Activated gamma-delta T cell (primary cell): ENCODE data around the gene COX11.

Source experiments
- DNase-seq: peaks from one replicate; lab custom pipeline; 2025; lab: John Stamatoyannopoulos, UW

Gene COX11

DNA sequence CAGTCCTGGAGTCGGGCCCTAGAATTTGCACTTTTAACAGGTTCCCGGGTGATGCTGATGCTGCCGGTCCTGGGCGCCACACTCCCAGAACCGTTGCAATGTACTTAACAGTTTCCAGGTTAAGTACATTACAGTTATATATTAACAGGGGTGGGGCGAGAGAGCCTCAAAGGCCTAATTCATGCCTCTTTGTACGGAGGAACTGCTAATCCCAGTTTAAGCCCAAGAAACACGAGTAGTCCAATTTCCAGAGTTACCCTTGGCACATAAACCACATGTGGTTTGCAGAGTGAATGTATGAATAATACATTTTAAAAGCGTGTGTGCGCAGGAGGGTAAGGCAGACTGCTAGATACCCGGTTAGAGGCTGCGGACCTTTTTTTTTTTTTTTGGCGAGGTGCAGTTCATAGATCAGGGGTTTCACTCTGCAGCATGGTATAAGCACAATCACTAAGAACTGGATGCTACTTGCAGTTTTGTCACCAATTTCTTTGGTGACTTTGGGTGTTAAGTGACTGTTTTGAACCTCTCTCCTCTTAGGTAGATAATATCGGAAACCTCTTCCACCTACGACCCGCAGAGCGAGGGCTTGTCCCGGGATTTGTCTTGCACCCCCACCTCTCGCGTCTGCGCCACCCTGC is 713 bp downstream of the COX11 start:
- no peak for DNase-seq

DNA sequence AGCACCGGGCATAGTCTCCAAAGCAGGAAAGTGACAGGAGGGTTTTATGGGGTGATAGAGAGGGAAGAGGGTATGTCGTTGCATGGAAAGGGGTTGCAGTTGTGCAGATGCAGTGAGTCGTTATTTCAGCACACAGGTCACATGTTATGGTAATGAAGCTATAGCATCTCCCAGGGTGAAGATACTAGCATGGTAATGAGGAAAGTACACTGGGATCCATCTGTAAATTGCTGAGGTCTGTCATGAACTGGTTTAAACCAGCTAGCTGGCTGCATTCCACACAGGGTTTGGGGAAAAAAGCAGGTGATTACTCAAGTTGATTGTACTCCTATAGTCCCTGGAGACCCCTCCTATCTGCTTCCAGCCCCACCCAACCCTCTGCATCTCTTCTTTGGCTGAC is 11.7 kb downstream of the COX11 start:
- no peak for DNase-seq

DNA sequence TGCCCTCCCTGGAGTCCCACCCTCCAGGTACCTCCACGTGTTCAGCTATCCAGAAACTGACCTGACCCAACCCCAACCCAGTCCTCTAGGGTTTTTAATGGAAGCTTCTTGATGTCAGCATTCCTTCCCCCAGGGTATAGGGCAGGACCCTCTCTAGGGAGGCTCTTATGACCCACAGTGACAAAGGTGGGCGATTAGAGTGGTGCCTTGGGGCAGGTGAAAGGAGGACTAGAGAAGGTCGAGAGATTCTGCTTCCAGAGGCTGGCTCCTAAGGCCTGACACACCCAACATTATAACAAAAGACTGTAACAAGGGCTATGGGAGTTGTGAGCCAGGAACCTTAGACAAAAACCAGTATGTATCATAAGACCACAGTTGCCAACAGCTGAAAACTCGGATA is 17.2 kb downstream of the COX11 start:
- no peak for DNase-seq

DNA sequence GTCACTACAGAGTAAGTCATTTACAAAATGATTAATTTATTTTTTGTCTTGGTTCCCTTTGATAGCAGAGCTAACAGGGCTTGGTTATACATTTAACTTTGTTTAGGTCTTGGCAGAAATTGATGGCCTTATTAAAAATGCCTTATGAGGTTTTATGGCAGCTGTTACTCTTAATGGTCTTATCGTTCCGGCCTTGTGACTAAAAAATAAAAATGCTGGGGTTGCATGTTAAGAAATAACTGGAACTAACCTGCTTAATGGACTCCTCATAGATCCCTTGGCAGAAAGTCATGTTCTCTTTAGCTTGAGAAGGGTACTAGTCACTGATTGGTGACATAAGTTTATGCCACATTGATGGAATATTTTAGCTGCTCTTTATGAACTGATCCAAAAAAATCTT is 18.3 kb downstream of the COX11 start:
- no peak for DNase-seq

DNA sequence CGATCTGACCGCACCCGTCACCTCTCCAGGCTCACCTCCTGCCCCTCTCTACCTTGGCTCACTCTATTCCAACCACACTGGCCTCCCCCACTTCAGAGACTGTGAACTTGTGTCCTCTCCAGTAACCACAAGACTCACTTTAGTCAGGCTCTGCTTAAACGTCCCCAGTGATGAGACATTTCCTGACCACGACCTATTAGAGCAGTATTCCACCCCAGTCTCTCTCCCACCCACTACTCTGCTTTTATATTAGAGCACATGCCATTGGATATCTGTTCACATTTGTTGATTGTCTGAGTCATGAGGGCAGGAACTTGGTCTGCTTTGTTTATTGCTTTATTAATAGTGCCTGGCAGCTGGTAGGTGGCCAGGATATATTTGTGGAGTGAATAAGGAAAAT is 20.1 kb downstream of the COX11 start:
- no peak for DNase-seq

DNA sequence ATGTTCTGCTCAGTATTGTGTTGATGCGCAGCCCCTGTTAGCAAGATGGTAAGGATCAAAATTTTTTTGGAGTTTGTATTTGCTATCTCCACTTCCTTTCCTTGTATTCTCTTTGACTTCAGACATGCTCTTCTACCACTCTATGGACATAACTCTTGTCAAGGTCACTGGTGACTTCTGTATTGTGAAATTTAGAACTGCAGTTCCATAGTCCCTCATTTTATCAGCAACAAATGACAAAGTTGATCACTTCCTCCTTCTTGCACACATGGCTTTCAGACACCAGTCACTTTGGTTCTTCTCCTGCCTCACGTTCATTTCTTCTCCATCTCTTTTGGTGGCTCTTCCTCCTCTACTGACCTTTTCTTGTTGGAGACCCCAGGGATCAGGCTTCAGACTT is 21.1 kb downstream of the COX11 start:
- DNase-seq: no peak

DNA sequence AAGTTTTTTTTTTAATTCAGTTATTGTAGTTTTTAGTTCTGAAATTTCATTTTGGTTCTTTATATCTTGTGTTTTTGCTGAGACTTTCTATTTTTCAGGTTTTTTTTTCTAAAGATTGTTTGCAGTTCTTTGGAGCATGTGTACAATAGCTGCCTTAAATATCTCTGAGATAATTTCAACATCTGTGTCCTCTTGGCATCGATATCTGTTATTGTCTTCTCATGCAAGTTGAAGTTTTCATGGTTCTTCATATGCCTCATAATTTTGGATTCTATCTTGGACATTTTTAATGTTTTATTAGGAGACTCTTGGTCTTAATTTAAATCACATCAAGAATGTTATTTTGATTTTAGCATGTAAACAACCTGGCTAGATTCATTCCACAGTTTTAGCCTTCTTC is 22.8 kb downstream of the COX11 start:
- no peak for DNase-seq

DNA sequence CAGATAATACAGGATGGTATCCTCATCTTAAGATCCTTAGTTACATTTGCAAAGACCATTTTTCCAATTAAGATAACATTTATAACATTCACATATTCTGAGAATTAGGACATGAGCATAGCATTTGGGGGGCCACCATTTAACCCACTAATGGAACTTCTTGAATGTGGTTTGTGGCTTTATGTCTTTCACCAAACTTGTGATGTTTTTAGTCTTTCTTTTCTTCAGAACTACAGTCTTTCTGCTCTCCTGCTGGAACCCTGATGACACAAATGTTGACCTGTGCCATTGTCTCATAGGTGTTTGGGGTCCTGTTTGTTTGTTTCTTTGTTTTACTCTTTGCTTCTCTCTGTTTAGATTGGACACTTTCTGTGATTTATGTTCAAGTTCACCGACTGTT is 23.2 kb downstream of the COX11 start:
- DNase-seq: no peak

DNA sequence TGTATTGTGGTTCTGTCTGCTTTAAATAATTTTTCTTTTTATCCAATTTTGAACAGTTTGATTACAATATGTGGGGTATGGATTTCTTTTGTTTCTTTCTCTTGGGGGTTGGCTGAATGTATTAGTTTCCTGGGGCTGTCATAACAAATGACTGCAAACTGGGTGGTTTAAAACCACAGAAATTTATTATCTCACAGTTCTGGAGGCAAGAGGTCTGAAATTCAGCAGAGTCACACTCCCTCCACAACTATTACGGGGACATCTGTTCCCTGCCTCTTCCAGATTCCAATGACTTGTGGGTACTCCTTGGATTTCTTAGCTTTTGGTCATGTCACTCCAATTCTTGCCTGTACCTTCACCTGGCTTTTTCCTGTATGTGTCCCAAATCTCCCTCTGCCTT is 23.7 kb downstream of the COX11 start:
- DNase-seq: no peak

DNA sequence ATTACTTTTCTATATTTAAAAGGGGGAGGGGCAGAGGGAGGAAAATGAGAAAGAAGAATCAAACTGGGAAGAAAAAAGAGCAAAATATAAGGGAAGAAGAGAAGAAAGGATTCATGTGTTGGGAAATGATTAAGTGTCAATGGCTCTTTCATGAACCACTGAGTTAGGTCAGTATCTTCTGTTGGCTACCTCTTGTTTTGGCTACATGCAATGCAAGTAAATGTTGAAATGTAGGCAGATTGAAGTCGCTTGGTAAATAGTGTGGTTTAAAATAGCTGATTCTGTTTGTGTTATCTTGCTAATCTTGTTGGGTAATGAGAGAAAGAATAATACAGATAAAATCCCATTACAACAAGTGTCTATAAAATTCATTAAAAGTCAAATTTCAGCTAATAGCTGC is 27.2 kb downstream of the COX11 start:
- DNase-seq: no peak

DNA sequence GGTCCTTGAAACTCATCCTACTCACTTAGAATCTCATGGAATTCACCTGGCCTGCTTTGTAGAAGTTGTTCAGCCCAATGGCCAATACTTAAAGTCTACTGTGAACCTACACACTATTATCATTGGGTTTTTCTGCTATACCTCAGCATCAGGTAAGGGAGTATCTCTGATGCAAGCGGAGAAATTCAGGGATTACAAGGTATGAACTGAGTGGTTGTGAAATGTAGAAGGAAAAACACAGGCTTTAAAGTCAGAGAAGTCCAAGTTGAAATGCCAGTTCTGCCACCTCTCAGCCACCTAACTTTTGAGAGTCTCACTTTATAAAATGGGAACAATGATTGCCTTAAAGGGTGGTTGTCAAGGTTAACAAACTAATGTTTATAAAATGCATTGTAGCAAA is 31.0 kb downstream of the COX11 start:
- no peak for DNase-seq

DNA sequence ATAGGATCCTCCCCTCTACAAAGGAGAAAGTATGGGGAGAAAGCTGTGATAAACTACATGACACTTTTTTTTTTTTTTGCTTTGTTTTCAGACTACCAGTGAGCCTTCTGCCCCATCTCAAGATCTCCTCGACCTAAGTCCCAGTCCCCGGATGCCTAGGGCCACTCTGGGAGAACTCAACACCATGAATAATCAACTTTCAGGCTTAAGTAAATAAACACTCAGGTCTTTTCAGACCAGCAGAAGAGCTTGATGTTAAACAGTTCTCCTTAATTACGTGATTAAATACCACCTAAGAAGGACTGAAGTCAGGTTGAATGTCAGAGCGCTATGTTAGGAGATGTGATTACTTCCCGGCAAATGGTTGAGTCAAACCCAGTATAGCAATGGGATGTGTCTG is 31.4 kb downstream of the COX11 start:
- DNase-seq: no peak

DNA sequence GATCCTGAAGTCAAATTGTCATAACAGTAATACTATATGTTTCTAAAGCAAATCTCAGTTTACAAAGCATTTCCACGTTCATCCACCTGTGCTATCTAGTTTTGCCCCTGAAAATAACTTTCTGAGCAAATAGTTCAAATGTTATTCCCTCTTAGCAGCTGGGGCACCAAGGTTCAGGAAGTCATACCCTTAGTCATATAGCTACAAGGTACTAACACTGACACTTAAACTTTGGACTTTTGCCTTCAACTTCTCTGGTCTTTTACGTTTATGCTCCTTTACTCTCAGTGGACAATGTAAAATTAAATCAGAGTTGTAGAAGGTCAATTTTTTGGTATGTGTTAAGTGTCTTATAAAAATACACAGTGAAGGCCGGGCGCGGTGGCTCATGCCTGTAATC is 33.0 kb downstream of the COX11 start:
- no peak for DNase-seq

DNA sequence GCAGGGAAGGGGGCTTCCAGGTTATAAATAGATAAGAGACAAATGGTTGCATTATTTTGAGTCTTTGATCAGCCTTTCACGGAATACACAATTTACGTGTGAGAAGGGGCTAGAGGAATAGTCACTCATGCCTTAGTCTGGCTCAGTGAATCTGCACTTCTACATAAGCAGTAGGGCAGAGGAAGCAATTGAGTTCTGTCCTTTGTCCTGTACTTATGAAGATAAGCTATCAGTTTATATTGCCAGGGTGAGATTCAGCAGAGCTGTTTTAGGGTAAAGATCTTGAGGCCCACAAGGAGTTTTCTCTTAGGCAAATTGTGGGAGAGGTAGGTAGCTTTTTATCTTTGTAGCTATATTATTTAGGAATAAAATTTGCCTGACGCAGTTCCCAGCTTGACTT is 34.5 kb downstream of the COX11 start:
- no peak for DNase-seq

DNA sequence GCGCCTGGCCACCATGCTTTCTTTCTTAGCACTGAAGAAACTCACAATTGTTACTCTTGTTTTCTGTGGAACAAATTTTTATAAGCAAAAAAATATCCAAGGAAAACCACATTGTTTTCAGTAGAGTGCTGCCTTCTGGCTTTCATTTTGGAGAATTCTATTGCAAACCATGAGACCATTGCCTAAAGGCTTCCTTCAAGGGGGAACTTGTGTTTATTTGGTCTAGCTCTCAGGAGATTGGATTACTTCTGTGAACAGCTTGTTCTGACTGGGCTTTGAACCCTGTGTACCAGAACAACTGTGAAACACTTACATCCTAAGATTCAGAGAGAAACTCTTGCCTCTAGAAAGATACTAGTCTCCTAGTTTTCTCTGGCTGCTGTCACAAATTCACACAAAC is 35.7 kb downstream of the COX11 start:
- DNase-seq: no peak

DNA sequence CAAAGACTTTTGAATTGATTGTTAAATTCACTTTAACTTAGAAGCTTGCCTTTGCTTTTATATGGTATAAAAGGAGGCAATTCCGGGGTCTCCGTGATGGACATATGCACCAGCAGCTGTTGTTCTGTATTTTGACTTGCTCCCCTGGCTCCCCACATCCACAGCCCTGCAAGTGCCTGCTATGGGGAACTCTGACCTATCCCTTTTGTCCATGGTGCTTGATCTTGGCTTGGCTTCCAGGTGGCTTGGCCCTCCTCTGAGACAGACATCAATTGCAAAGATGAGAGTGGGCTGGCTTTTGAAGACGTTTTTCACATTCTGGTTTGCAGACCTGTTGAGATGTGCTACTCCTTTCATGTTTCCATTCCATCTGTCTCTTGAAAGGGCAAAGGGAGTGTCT is 40.9 kb downstream of the COX11 start:
- DNase-seq: no peak

DNA sequence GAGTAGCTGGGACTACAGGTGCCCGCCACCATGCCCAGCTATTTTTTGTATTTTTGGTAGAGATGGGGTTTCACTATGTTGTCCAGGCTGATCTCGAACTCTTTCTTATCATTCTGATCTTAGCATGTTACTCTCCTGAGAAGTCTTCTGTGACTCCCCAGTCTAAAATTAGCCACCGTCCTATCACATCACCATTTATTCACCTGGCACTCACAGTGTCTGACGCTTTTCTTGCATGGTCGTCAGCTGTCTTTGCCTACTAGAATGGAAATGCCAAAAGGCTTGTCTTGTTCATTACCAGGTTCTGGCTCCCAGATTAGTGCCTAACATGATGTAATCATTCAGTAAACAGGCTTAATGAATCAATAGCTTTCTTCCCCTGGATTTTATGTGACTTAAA is 44.0 kb downstream of the COX11 start:
- DNase-seq: no peak

DNA sequence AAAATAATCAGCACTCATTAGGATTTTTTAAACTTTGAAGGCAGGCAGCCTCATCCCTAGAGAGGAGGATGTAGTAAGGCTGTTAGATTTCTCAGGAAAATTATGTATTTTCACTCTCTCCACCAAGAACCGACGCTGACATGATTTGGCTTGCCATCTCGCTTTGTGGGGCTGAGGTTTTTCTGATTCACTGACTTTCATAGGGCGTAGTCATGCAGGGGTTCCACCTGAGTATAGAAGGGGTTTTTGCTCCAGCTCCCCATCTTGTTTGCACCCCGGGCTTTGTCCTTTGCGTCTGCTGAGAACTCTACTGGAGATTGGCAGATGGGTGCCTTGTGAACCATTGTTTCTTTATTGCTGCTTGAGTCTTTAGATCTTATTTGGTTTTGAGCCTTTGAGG is 47.6 kb downstream of the COX11 start:
- DNase-seq: no peak

DNA sequence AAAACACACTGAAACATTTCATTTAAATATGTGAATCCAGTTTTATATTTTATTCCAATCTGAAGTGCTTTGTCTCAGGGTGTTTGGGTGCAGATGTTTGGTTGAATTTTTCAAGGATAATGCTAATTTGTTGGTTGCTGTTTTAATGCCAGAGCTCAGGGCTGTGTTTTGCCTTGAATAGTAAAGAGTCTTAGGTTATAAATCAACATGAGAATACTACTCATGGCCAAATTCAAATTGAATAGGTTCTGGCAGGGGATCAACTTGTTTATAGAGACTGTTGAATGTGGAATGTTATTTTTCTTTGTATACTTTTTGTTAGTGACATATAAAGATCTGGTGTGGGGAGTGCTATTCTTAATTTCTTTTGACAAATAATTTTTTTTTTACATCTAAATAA is 49.0 kb downstream of the COX11 start:
- DNase-seq: no peak

DNA sequence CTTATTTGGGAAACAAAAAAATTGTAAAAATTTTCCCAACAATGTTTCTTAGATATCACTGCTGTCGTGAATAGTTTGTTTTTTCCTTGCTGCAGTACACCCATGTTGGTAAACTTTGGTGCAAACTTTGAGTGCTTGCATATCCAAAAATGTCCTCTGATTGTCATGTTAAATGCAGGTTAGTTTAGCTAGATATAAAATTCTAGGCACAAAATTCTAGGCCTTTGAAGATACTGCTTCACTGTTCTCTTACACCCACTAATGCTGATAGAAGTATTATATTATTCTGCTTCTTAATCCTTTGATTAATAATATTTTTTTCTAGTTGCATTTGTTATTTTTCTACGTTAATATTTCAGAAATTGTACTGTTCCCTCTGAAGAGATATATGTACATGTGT is 51.7 kb downstream of the COX11 start:
- no peak for DNase-seq
